ENCODE results near the gene PTPN7.

- TF ChIP-seq CTCF (IDR thresholded peaks at IDR 0.05) (no peak), POLR2A (IDR thresholded peaks at IDR 0.05) (no peak)
Measured at GRCh38 chr1:202107801-202108731, 52.3 kb downstream of the PTPN7 start.

Measured in uterus (tissue), 2 donors.